GM23338 (cell line): ENCODE measurements around the gene ATOH8. TPM values are rescaled to one million over a fixed set of nuclear protein-coding genes. Genes with fewer than 3 reads are reported as not detected.

ENCODE experiments used
- ATAC-seq: fragments of 200-7000 bp; cut with Tn5 transposase; 3 replicates; pipeline ENCODE4 v1.9.1; 2020
- DNase-seq: peaks from one replicate; pipeline ENCODE4 v3.0.0-alpha.2; 2015; ENCODE audit warnings: low spot score
- H2AFZ ChIP-seq: fragments of 200-600 bp; sonication (generic); 2 replicates; pipeline ENCODE4 v1.8.0; 2016; ENCODE audit warnings: antibody characterized with exemption, mild to moderate bottlenecking, moderate library complexity
- H3F3A ChIP-seq: fragments of 200-600 bp; sonication (generic); replicated peaks from 2 replicates; pipeline ENCODE4 v1.8.0; 2017; ENCODE audit warnings: antibody characterized with exemption, mixed run types, low read depth
- H3K27ac ChIP-seq: fragments of 200-600 bp; sonication (generic); 2 replicates; pipeline ENCODE4 v1.6.1; 2016; ENCODE audit warnings: low read depth
- H3K27me3 ChIP-seq: fragments of 200-600 bp; sonication (generic); 2 replicates; pipeline ENCODE4 v1.8.0; 2016; ENCODE audit warnings: mild to moderate bottlenecking, mixed run types, moderate library complexity; ENCODE audit not compliant: insufficient read depth
- H3K36me3 ChIP-seq: fragments of 200-600 bp; sonication (generic); 2 replicates; pipeline ENCODE4 v1.8.0; 2016; ENCODE audit warnings: mild to moderate bottlenecking; ENCODE audit not compliant: insufficient read depth
- H3K4me1 ChIP-seq: fragments of 200-600 bp; sonication (generic); 2 replicates; pipeline ENCODE4 v1.8.0; 2016; ENCODE audit warnings: mild to moderate bottlenecking, moderate library complexity; ENCODE audit not compliant: insufficient read depth
- H3K4me2 ChIP-seq: fragments of 200-600 bp; sonication (generic); 2 replicates; pipeline ENCODE4 v1.7.1; 2017; ENCODE audit warnings: mixed run types
- H3K4me3 ChIP-seq: fragments of 200-600 bp; sonication (generic); 2 replicates; pipeline ENCODE4 v1.6.1; 2016; ENCODE audit warnings: mixed run types
- H3K79me2 ChIP-seq: fragments of 200-600 bp; sonication (generic); replicated peaks from 2 replicates; pipeline ENCODE4 v1.8.0; 2017; ENCODE audit warnings: mild to moderate bottlenecking; ENCODE audit not compliant: insufficient read depth
- H3K9me2 ChIP-seq: fragments of 200-600 bp; sonication (generic); 2 replicates; pipeline ENCODE4 v1.8.0; 2017; ENCODE audit not compliant: insufficient read depth
- H4K20me1 ChIP-seq: fragments of 200-600 bp; sonication (generic); replicated peaks from 2 replicates; pipeline ENCODE4 v1.8.0; 2017; ENCODE audit warnings: mild to moderate bottlenecking; ENCODE audit not compliant: insufficient read depth
- H3K27ac Mint-ChIP-seq: 2 replicates; pipeline ENCODE4 v1.8.0; 2020; ENCODE audit warnings: inconsistent platforms, mild to moderate bottlenecking, moderate library complexity, mixed read lengths
- H3K27me3 Mint-ChIP-seq: 3 replicates; pipeline ENCODE4 v1.8.0; 2022; ENCODE audit warnings: low read depth, mild to moderate bottlenecking, moderate library complexity, mixed read lengths, inconsistent platforms; ENCODE audit not compliant: insufficient read depth, poor library complexity
- H3K36me3 Mint-ChIP-seq: 3 replicates; pipeline ENCODE4 v1.8.0; 2021; ENCODE audit warnings: low read depth, mild to moderate bottlenecking, inconsistent platforms, moderate library complexity, mixed read lengths
- H3K4me1 Mint-ChIP-seq: 3 replicates; pipeline ENCODE4 v1.8.0; 2020; ENCODE audit warnings: mild to moderate bottlenecking, inconsistent platforms, mixed read lengths
- H3K4me3 Mint-ChIP-seq: 3 replicates; pipeline ENCODE4 v1.8.0; 2021; ENCODE audit warnings: moderate library complexity, mild to moderate bottlenecking, inconsistent platforms, mixed read lengths
- H3K9me3 Mint-ChIP-seq: 3 replicates; pipeline ENCODE4 v1.8.0; 2020; ENCODE audit warnings: moderate library complexity, mild to moderate bottlenecking, inconsistent platforms, mixed read lengths
- CREB1 ChIP-seq: fragments of 250-450 bp; sonication (Bioruptor Pico); IDR thresholded peaks from 2 replicates; pipeline ENCODE4 v1.5.0; 2020; ENCODE audit warnings: low read depth, mild to moderate bottlenecking, moderate library complexity
- EZH2 ChIP-seq: fragments of 200-600 bp; sonication (generic); IDR thresholded peaks from one replicate; pipeline ENCODE4 v1.8.0; 2017; ENCODE audit warnings: antibody characterized with exemption, mild to moderate bottlenecking, low read depth; ENCODE audit not compliant: unreplicated experiment
- NANOG ChIP-seq: IDR thresholded peaks from 2 replicates; pipeline ENCODE4 v1.6.1; 2016; ENCODE audit warnings: antibody characterized with exemption, borderline replicate concordance
- POLR2AphosphoS5 ChIP-seq: IDR thresholded peaks from 2 replicates; pipeline ENCODE4 v1.6.1; 2016; ENCODE audit warnings: antibody characterized with exemption, low read depth
- STAT1 ChIP-seq: IDR thresholded peaks from one replicate; pipeline ENCODE4 v1.6.1; 2016; ENCODE audit warnings: antibody characterized with exemption; ENCODE audit not compliant: unreplicated experiment
- ZNF114 ChIP-seq: fragments of 250-450 bp; sonication (Bioruptor Pico); IDR thresholded peaks from 2 replicates; pipeline ENCODE4 v1.5.0; 2020; ENCODE audit warnings: mild to moderate bottlenecking, moderate library complexity
- ZNF331 ChIP-seq: fragments of 250-450 bp; sonication (Bioruptor Pico); IDR thresholded peaks from 2 replicates; pipeline ENCODE4 v1.5.0; 2020; ENCODE audit warnings: low read depth, mild to moderate bottlenecking, moderate library complexity
- polyA plus RNA-seq: library from polyadenylated mRNA; unstranded; fragments of >200 nt; fragmentation: Nextera tagmentation; extraction: Ambion mirVana; gene quantifications from 2 replicates; pipeline ENCODE4 v1.2.1, GENCODE V29; 2016
- total RNA-seq: library from RNA; depleted of rRNA; stranded (reverse); fragments of >200 nt; shearing (Covaris generic); gene quantifications from 2 replicates; pipeline ENCODE4 v1.2.3, GENCODE V29; 2014
- TF ChIP-seq, protein P1 (sequence below): IDR thresholded peaks from 2 replicates; pipeline ENCODE4 v1.6.1; 2016; ENCODE audit warnings: antibody characterized with exemption
- TF ChIP-seq, protein P2 (sequence below): IDR thresholded peaks from one replicate; pipeline ENCODE4 v1.6.1; 2018; ENCODE audit warnings: antibody characterized with exemption; ENCODE audit not compliant: unreplicated experiment
- TF ChIP-seq, protein P3 (sequence below), 2 experiments: fragments of 200-600 bp in 1 of 2; sonication (generic) in 1 of 2; conservative IDR thresholded peaks; 2 replicates each; pipeline versions ENCODE4 v1.5.1 to v1.6.1; 2016 to 2017; ENCODE audit warnings: antibody characterized with exemption in 2 of 2, low read depth in 2 of 2, mild to moderate bottlenecking in 2 of 2, moderate library complexity in 1 of 2
- TF ChIP-seq, protein P4 (sequence below): fragments of 250-450 bp; sonication (Bioruptor Pico); IDR thresholded peaks from 2 replicates; pipeline ENCODE4 v1.5.0; 2020; ENCODE audit warnings: mild to moderate bottlenecking, moderate library complexity

The ATOH8 gene
- total and polyA plus RNA-seq, 2 experiments from 2014 or later: 0.11 to 0.97 TPM

DNA sequence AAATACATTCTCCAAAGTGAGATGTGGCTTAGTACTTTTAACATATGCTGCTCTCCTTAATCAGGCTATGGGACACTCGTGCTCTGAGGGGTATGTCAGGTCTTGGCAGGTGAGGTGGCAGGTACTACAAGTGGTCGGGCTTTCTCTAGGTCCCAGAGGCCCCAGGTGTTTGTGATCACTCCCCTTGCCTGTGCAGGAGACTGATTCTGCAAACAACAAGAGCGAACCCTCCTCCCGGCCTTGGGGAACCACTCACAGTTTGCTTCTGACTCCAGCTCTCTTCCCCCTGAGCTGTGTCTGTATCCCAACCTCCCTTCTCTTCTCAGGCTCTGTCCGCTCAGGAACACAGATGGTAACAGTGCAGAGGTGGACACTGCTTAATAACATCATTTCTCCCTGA, 48.1 kb downstream of the ATOH8 start:
- no peaks in the 10 kb centered on the region for H4K20me1 ChIP-seq
- TF ChIP-seq STAT1 (no peak), EZH2 (no peak), ZNF114 (CRISPR knock-in tag) (no peak), ZNF331 (CRISPR knock-in tag) (no peak), CREB1 (CRISPR knock-in tag) (no peak), NANOG (no peak), POLR2AphosphoS5 (no peak)
- TF ChIP-seq, protein P1, sequence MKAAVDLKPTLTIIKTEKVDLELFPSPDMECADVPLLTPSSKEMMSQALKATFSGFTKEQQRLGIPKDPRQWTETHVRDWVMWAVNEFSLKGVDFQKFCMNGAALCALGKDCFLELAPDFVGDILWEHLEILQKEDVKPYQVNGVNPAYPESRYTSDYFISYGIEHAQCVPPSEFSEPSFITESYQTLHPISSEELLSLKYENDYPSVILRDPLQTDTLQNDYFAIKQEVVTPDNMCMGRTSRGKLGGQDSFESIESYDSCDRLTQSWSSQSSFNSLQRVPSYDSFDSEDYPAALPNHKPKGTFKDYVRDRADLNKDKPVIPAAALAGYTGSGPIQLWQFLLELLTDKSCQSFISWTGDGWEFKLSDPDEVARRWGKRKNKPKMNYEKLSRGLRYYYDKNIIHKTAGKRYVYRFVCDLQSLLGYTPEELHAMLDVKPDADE: no peak
- TF ChIP-seq, protein P2, sequence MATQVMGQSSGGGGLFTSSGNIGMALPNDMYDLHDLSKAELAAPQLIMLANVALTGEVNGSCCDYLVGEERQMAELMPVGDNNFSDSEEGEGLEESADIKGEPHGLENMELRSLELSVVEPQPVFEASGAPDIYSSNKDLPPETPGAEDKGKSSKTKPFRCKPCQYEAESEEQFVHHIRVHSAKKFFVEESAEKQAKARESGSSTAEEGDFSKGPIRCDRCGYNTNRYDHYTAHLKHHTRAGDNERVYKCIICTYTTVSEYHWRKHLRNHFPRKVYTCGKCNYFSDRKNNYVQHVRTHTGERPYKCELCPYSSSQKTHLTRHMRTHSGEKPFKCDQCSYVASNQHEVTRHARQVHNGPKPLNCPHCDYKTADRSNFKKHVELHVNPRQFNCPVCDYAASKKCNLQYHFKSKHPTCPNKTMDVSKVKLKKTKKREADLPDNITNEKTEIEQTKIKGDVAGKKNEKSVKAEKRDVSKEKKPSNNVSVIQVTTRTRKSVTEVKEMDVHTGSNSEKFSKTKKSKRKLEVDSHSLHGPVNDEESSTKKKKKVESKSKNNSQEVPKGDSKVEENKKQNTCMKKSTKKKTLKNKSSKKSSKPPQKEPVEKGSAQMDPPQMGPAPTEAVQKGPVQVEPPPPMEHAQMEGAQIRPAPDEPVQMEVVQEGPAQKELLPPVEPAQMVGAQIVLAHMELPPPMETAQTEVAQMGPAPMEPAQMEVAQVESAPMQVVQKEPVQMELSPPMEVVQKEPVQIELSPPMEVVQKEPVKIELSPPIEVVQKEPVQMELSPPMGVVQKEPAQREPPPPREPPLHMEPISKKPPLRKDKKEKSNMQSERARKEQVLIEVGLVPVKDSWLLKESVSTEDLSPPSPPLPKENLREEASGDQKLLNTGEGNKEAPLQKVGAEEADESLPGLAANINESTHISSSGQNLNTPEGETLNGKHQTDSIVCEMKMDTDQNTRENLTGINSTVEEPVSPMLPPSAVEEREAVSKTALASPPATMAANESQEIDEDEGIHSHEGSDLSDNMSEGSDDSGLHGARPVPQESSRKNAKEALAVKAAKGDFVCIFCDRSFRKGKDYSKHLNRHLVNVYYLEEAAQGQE: no peak
- TF ChIP-seq, protein P3, sequence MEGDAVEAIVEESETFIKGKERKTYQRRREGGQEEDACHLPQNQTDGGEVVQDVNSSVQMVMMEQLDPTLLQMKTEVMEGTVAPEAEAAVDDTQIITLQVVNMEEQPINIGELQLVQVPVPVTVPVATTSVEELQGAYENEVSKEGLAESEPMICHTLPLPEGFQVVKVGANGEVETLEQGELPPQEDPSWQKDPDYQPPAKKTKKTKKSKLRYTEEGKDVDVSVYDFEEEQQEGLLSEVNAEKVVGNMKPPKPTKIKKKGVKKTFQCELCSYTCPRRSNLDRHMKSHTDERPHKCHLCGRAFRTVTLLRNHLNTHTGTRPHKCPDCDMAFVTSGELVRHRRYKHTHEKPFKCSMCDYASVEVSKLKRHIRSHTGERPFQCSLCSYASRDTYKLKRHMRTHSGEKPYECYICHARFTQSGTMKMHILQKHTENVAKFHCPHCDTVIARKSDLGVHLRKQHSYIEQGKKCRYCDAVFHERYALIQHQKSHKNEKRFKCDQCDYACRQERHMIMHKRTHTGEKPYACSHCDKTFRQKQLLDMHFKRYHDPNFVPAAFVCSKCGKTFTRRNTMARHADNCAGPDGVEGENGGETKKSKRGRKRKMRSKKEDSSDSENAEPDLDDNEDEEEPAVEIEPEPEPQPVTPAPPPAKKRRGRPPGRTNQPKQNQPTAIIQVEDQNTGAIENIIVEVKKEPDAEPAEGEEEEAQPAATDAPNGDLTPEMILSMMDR (conservative IDR thresholded peaks at IDR 0.05; ENCODE audit: low read depth in 2 of 2): no peak
- TF ChIP-seq, protein P4, sequence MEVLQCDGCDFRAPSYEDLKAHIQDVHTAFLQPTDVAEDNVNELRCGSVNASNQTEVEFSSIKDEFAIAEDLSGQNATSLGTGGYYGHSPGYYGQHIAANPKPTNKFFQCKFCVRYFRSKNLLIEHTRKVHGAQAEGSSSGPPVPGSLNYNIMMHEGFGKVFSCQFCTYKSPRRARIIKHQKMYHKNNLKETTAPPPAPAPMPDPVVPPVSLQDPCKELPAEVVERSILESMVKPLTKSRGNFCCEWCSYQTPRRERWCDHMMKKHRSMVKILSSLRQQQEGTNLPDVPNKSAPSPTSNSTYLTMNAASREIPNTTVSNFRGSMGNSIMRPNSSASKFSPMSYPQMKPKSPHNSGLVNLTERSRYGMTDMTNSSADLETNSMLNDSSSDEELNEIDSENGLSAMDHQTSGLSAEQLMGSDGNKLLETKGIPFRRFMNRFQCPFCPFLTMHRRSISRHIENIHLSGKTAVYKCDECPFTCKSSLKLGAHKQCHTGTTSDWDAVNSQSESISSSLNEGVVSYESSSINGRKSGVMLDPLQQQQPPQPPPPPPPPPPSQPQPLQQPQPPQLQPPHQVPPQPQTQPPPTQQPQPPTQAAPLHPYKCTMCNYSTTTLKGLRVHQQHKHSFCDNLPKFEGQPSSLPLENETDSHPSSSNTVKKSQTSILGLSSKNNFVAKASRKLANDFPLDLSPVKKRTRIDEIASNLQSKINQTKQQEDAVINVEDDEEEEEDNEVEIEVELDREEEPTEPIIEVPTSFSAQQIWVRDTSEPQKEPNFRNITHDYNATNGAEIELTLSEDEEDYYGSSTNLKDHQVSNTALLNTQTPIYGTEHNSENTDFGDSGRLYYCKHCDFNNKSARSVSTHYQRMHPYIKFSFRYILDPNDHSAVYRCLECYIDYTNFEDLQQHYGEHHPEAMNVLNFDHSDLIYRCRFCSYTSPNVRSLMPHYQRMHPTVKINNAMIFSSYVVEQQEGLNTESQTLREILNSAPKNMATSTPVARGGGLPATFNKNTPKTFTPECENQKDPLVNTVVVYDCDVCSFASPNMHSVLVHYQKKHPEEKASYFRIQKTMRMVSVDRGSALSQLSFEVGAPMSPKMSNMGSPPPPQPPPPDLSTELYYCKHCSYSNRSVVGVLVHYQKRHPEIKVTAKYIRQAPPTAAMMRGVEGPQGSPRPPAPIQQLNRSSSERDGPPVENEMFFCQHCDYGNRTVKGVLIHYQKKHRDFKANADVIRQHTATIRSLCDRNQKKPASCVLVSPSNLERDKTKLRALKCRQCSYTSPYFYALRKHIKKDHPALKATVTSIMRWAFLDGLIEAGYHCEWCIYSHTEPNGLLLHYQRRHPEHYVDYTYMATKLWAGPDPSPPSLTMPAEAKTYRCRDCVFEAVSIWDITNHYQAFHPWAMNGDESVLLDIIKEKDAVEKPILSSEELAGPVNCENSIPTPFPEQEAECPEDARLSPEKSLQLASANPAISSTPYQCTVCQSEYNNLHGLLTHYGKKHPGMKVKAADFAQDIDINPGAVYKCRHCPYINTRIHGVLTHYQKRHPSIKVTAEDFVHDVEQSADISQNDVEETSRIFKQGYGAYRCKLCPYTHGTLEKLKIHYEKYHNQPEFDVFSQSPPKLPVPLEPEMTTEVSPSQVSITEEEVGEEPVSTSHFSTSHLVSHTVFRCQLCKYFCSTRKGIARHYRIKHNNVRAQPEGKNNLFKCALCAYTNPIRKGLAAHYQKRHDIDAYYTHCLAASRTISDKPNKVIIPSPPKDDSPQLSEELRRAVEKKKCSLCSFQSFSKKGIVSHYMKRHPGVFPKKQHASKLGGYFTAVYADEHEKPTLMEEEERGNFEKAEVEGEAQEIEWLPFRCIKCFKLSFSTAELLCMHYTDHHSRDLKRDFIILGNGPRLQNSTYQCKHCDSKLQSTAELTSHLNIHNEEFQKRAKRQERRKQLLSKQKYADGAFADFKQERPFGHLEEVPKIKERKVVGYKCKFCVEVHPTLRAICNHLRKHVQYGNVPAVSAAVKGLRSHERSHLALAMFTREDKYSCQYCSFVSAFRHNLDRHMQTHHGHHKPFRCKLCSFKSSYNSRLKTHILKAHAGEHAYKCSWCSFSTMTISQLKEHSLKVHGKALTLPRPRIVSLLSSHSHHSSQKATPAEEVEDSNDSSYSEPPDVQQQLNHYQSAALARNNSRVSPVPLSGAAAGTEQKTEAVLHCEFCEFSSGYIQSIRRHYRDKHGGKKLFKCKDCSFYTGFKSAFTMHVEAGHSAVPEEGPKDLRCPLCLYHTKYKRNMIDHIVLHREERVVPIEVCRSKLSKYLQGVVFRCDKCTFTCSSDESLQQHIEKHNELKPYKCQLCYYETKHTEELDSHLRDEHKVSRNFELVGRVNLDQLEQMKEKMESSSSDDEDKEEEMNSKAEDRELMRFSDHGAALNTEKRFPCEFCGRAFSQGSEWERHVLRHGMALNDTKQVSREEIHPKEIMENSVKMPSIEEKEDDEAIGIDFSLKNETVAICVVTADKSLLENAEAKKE (CRISPR knock-in tag): no peak
- no peaks in the 10 kb centered on the region for H3K27me3 ChIP-seq
- Mint-ChIP-seq H3K4me1 (no peaks in the 10 kb centered on the region; the same call in 2 of the 3 replicates), H3K9me3 (no peaks in the 10 kb centered on the region), H3K27ac (no peak overlapping the region), H3K27me3 (peaks cover 4% of the 10 kb centered on the region), H3K36me3 (no peaks in the 10 kb centered on the region), H3K4me3 (no peak overlapping the region)
- no peaks in the 10 kb centered on the region for H3K4me1 ChIP-seq
- DNase-seq (no peak), ATAC-seq (no peak)
- no peaks in the 10 kb centered on the region for H3K9me2 ChIP-seq
- no peaks in the 10 kb centered on the region for H3K79me2 ChIP-seq
- H3K36me3 ChIP-seq: no peaks in the 10 kb centered on the region
- no peak overlapping the region for H3K4me3 ChIP-seq
- no peak overlapping the region for H3K4me2 ChIP-seq
- no peak overlapping the region for H2AFZ ChIP-seq
- H3F3A ChIP-seq: no peaks in the 10 kb centered on the region
- no peak overlapping the region for H3K27ac ChIP-seq
